SJCRH30 (cell line): Measurements from ENCODE around the gene ANO4. TPM values are rescaled to one million over a fixed set of nuclear protein-coding genes. Genes with fewer than 3 reads are reported as not detected.

Experiments used
- DNase-seq, 2 experiments: peaks; one replicate each; pipeline ENCODE4 v3.0.0-alpha.2; 2015 to 2020
- H3K27ac ChIP-seq: fragments of 250-450 bp; sonication (Bioruptor Pico); 2 replicates; pipeline ENCODE4 v1.5.1; 2020; ENCODE audit warnings: mild to moderate bottlenecking, moderate library complexity
- H3K27me3 ChIP-seq: fragments of 250-450 bp; sonication (Bioruptor Pico); 2 replicates; pipeline ENCODE4 v1.5.1; 2020; ENCODE audit warnings: mild to moderate bottlenecking, moderate library complexity
- H3K36me3 ChIP-seq: fragments of 250-450 bp; sonication (Bioruptor Pico); 2 replicates; pipeline ENCODE4 v1.5.1; 2020; ENCODE audit warnings: mild to moderate bottlenecking, moderate library complexity
- H3K4me1 ChIP-seq: fragments of 250-450 bp; sonication (Bioruptor Pico); 2 replicates; pipeline ENCODE4 v1.5.1; 2020; ENCODE audit warnings: mild to moderate bottlenecking, moderate library complexity
- H3K4me3 ChIP-seq: fragments of 250-450 bp; sonication (Bioruptor Pico); 2 replicates; pipeline ENCODE4 v1.5.1; 2020; ENCODE audit warnings: mild to moderate bottlenecking, moderate library complexity
- H3K9me3 ChIP-seq: fragments of 250-450 bp; sonication (Bioruptor Pico); replicated peaks from 2 replicates; pipeline ENCODE4 v1.5.1; 2020; ENCODE audit warnings: mild to moderate bottlenecking, moderate library complexity
- total RNA-seq: library from RNA; depleted of rRNA; stranded (reverse); fragments of >200 nt; shearing (Covaris generic); gene quantifications from 2 replicates; pipeline ENCODE4 v1.2.3, GENCODE V29; 2014; rRNA removed

ANO4 gene
- total RNA-seq, 1 experiment from 2014 or later, result 0.16 TPM

- no peaks in the 10 kb centered on the region for H3K36me3 ChIP-seq
- no peak overlapping the region for H3K4me3 ChIP-seq
- no peak for DNase-seq
- H3K27me3 ChIP-seq, result no peaks in the 10 kb centered on the region
- no peaks in the 10 kb centered on the region for H3K4me1 ChIP-seq
- no peak overlapping the region for H3K27ac ChIP-seq
- H3K9me3 ChIP-seq, result no peaks in the 10 kb centered on the region
These were observed 380.0 kb downstream of the ANO4 start for GRCh38 chr12:101174541-101174940.

Other genes starting within 250 kb of the ANO4 start
- 50.7 and 54.6 TPM in 2 replicates for gene GAS2L3, start 221.1 kb upstream of the ANO4 start, total RNA-seq